ENCODE measurements around the gene CELA3A. TPM values are rescaled to one million over a fixed set of nuclear protein-coding genes. Genes with fewer than 3 reads are reported as not detected.

CELA3A gene
- total RNA-seq, 1 donor from 2014 or later: not detected

DNA sequence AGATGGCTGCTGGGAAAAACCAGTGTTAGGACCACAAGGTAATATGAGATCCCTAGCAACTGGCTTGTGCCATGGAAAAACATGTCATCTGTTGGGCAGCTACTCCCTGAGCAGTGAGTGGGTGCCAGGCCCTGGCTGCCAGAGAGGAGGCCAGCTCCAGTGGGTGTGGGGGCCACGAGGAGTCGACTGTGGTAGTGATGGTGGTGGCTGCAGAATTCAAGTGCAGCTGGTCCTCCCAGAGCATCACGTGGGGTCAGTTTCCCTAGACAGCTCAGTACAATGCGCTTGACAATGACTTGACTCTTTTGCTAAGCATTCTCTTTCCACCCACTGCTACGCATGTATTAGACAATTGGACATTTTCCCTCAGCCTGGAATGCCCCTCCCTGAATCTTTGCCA lies 36.6 kb downstream of the CELA3A start:
- H3K9me3 Mint-ChIP-seq: no peaks in the 10 kb centered on the region
- no peak overlapping the region for H3K27ac Mint-ChIP-seq
- H3K36me3 Mint-ChIP-seq: no peaks in the 10 kb centered on the region
- no peak overlapping the region for H3K4me3 Mint-ChIP-seq
- no peak for DNase-seq (ENCODE audit: extremely low spot score, unreplicated experiment)
- H3K4me1 Mint-ChIP-seq (ENCODE audit: unreplicated experiment): peaks cover 15% of the 10 kb centered on the region
- no peaks in the 10 kb centered on the region for H3K27me3 Mint-ChIP-seq
- TF ChIP-seq, protein P1, sequence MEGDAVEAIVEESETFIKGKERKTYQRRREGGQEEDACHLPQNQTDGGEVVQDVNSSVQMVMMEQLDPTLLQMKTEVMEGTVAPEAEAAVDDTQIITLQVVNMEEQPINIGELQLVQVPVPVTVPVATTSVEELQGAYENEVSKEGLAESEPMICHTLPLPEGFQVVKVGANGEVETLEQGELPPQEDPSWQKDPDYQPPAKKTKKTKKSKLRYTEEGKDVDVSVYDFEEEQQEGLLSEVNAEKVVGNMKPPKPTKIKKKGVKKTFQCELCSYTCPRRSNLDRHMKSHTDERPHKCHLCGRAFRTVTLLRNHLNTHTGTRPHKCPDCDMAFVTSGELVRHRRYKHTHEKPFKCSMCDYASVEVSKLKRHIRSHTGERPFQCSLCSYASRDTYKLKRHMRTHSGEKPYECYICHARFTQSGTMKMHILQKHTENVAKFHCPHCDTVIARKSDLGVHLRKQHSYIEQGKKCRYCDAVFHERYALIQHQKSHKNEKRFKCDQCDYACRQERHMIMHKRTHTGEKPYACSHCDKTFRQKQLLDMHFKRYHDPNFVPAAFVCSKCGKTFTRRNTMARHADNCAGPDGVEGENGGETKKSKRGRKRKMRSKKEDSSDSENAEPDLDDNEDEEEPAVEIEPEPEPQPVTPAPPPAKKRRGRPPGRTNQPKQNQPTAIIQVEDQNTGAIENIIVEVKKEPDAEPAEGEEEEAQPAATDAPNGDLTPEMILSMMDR (conservative IDR thresholded peaks at IDR 0.05): no peak

DNA sequence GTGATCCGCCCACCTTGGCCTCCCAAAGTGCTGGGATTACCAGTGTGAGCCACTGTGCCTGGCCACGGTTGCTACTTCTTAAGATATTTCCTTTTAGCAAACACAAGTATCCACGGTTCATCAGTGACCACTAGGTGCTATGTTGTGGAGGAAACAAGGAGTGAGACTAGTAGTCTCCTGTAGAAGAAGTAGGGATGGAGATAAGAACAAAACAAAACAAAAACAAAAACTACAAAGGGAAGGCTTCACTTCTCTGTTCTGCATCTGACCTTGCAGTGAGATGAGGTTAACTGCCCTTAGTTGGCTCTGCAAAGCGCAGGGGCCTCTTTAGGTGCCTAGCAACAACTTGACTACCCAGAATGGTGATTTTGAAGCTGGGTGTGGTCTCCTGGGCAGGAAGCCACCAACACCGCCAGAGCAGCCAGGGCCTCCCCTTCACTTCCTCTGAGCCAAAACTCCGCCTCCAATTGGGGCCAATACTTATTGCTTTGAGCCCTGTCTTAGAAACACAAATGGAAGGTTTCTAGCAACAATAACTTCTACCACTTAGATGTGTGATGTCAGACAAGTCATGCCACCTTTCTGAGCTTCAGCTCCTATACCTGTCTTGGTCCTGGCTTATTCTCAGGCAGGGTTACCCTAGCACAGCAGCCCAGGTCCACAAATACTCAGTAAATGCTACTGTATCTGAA lies 38.3 kb downstream of the CELA3A start:
- H3K27me3 Mint-ChIP-seq: no peaks in the 10 kb centered on the region
- H3K27ac Mint-ChIP-seq: peak overlapping the region; percentile 79
- no peaks in the 10 kb centered on the region for H3K36me3 Mint-ChIP-seq
- H3K4me3 Mint-ChIP-seq: peak overlapping the region; percentile 30
- DNase-seq (ENCODE audit: extremely low spot score, unreplicated experiment): no peak
- TF ChIP-seq, protein P1 (conservative IDR thresholded peaks at IDR 0.05): peak; percentile 51
- H3K9me3 Mint-ChIP-seq: no peaks in the 10 kb centered on the region
- H3K4me1 Mint-ChIP-seq (ENCODE audit: unreplicated experiment): peaks cover 23% of the 10 kb centered on the region

DNA sequence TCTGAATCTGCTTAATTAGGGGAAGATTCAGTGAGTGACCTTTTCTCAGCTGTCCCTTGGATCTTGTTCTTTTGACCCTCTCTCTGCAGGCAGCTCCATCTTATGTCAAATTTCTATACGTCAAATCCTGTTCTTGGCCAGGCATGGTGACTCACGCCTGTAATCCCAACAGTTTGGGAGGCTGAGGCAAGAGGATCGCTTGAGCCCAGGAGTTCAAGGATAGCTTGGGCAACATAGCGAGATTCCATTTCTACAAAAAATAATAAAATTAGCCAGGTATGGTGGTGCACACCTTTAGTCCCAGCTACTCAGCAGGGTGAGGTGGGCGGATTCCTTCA lies 38.8 kb downstream of the CELA3A start:
- Mint-ChIP-seq H3K9me3 (peaks cover 3% of the 10 kb centered on the region), H3K36me3 (no peaks in the 10 kb centered on the region), H3K4me1 (ENCODE audit: unreplicated experiment) (peaks cover 25% of the 10 kb centered on the region), H3K4me3 (peak overlapping the region; percentile 30), H3K27ac (peak overlapping the region; percentile 79), H3K27me3 (no peaks in the 10 kb centered on the region)
- no peak for DNase-seq (ENCODE audit: extremely low spot score, unreplicated experiment)
- TF ChIP-seq, protein P1 (conservative IDR thresholded peaks at IDR 0.05): no peak

DNA sequence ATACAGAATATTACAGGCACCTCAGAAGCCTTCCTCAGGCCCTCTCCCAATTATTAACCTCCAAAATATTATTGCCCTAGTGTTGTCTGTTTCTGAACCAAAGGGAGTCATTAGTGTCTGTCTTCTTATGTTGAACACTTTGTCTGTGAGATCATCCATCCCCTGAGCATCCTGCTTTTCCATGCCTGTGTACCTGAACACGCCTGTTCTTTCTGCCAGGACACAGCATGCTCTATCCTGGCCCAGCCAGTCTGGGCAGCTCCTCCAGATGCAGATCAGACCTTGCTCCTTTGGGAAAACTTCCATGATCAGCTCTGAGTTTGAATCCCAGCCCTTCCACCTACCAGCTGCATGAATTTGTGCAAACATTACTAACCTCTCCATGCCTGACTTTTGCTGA lies 40.0 kb downstream of the CELA3A start:
- DNase-seq (ENCODE audit: extremely low spot score, unreplicated experiment): no peak
- Mint-ChIP-seq H3K27me3 (no peaks in the 10 kb centered on the region), H3K27ac (peak overlapping the region; percentile 79), H3K4me1 (ENCODE audit: unreplicated experiment) (peaks cover 25% of the 10 kb centered on the region), H3K4me3 (no peak overlapping the region), H3K9me3 (peaks cover 5% of the 10 kb centered on the region), H3K36me3 (no peaks in the 10 kb centered on the region)
- TF ChIP-seq, protein P1 (conservative IDR thresholded peaks at IDR 0.05): no peak

DNA sequence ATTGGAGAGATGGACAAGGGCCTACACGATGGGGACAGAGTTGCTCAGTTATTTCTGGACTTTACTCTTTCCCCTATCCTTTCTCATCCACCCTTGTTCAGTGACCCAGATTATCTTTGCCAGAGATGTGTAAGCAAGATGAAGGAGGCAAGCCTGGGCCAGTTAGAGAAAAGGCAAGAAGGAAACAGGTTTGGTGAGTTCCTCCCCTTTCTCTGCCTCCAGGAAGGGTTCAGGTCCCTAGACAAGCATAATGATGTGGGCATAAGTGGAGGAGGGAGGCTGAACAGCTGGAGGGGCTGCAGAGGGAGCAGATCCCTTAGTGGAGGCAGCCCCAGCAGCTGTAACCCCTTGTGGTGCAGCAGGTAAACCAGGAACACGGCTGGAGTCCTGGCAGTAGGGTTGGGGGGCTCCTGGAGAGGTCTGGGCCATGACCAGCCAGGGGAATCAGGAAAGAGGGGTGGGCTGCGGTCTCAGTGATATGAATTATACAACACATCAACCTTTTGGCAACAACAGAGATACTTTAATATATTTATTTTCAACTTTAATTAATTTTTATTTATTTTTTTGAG lies 41.8 kb downstream of the CELA3A start:
- H3K9me3 Mint-ChIP-seq: peaks cover 5% of the 10 kb centered on the region
- peak overlapping the region; percentile 66 for H3K4me3 Mint-ChIP-seq

More for the DNA sequence above, 41.8 kb downstream of the CELA3A start:
- TF ChIP-seq, protein P1 (conservative IDR thresholded peaks at IDR 0.05): no peak
- H3K27me3 Mint-ChIP-seq: no peaks in the 10 kb centered on the region
- DNase-seq (ENCODE audit: extremely low spot score, unreplicated experiment): no peak
- peak overlapping the region; percentile 64 for H3K27ac Mint-ChIP-seq
- H3K36me3 Mint-ChIP-seq: no peaks in the 10 kb centered on the region
- H3K4me1 Mint-ChIP-seq (ENCODE audit: unreplicated experiment): peaks cover 25% of the 10 kb centered on the region

Data from type B pancreatic cell (in vitro differentiated cells).